ENCODE measurements around the gene ABCA12. TPM values are rescaled to one million over a fixed set of nuclear protein-coding genes. Genes with fewer than 3 reads are reported as not detected.

ABCA12 gene
- total RNA-seq, 1 experiment from 2014 or later = 0.11 TPM

- no peak overlapping the region for H3K4me3 ChIP-seq
- H3K4me1 ChIP-seq (replicated peaks) = no peaks in the 10 kb centered on the region
- H3K9me3 ChIP-seq (replicated peaks) = no peaks in the 10 kb centered on the region
- no peak overlapping the region for H3K27ac ChIP-seq
- DNase-seq (ENCODE audit: low read depth in 1 of 2, low spot score in 2 of 2) = no peak
- H3K27me3 ChIP-seq (replicated peaks) = 0 out of 2 replicates have a peak, but pooled peaks cover 3% of the 10 kb centered on the region
- no peaks in the 10 kb centered on the region for H3K36me3 ChIP-seq
Measured at GRCh38 chr2:215038421-215038820, 100.0 kb downstream of the ABCA12 start.

- Histone ChIP-seq H3K27me3 (replicated peaks) (0 out of 2 replicates have a peak, but pooled peaks cover 3% of the 10 kb centered on the region), H3K36me3 (no peaks in the 10 kb centered on the region), H3K9me3 (replicated peaks) (no peaks in the 10 kb centered on the region), H3K4me1 (replicated peaks) (no peaks in the 10 kb centered on the region), H3K4me3 (no peak overlapping the region), H3K27ac (no peak overlapping the region)
- no peak for DNase-seq (ENCODE audit: low read depth in 1 of 2, low spot score in 2 of 2)
Measured at GRCh38 chr2:215036314-215036713, 102.1 kb downstream of the ABCA12 start.

GRCh38 chr2:215034154-215034553 is 104.3 kb downstream of the ABCA12 start:
- H3K4me3 ChIP-seq = no peak overlapping the region
- no peak for DNase-seq (ENCODE audit: low read depth in 1 of 2, low spot score in 2 of 2)
- no peak overlapping the region for H3K27ac ChIP-seq
- no peaks in the 10 kb centered on the region for H3K9me3 ChIP-seq (replicated peaks)
- 0 out of 2 replicates have a peak, but pooled peaks cover 3% of the 10 kb centered on the region for H3K27me3 ChIP-seq (replicated peaks)
- H3K36me3 ChIP-seq = no peaks in the 10 kb centered on the region
- H3K4me1 ChIP-seq (replicated peaks) = no peaks in the 10 kb centered on the region

DNA sequence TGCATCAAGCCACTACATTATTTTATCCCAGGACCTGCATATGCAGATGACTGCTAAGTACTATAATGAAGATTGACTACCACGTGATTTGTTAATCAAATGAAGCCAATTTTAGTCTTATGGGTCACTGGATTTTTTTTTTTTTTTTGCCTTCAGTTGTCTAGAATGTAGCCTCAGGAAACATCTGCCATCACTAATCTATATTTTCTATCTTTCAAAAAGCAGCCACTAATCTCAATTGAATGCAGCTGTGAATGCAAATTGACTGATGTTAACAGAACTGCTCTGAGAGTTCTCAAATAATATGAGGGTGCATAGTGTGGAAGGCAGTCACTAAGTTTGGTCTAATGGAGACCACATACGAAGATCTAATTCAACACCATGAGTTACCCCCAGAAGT is 106.3 kb downstream of the ABCA12 start:
- no peak for DNase-seq (ENCODE audit: low read depth in 1 of 2, low spot score in 2 of 2)

GRCh38 chr2:215031321-215031720 is 107.1 kb downstream of the ABCA12 start:
- H3K4me1 ChIP-seq (replicated peaks) = no peaks in the 10 kb centered on the region
- no peaks in the 10 kb centered on the region for H3K27me3 ChIP-seq (replicated peaks)
- no peaks in the 10 kb centered on the region for H3K9me3 ChIP-seq (replicated peaks)
- no peak for DNase-seq (ENCODE audit: low read depth in 1 of 2, low spot score in 2 of 2)
- no peaks in the 10 kb centered on the region for H3K36me3 ChIP-seq
- H3K4me3 ChIP-seq = no peak overlapping the region
- H3K27ac ChIP-seq = no peak overlapping the region

More for the DNA sequence above, 106.3 kb downstream of the ABCA12 start:
- Histone ChIP-seq H3K36me3 (no peaks in the 10 kb centered on the region), H3K4me1 (replicated peaks) (no peaks in the 10 kb centered on the region), H3K27me3 (replicated peaks) (0 out of 2 replicates have a peak, but pooled peaks cover 2% of the 10 kb centered on the region), H3K4me3 (no peak overlapping the region), H3K9me3 (replicated peaks) (no peaks in the 10 kb centered on the region), H3K27ac (no peak overlapping the region)

GRCh38 chr2:215029936-215030335 is 108.5 kb downstream of the ABCA12 start:
- H3K9me3 ChIP-seq (replicated peaks) = no peaks in the 10 kb centered on the region
- H3K27ac ChIP-seq = no peak overlapping the region
- no peak for DNase-seq (ENCODE audit: low read depth in 1 of 2, low spot score in 2 of 2)
- no peaks in the 10 kb centered on the region for H3K4me1 ChIP-seq (replicated peaks)
- H3K36me3 ChIP-seq = no peaks in the 10 kb centered on the region
- H3K27me3 ChIP-seq (replicated peaks) = no peaks in the 10 kb centered on the region
- no peak overlapping the region for H3K4me3 ChIP-seq

DNA sequence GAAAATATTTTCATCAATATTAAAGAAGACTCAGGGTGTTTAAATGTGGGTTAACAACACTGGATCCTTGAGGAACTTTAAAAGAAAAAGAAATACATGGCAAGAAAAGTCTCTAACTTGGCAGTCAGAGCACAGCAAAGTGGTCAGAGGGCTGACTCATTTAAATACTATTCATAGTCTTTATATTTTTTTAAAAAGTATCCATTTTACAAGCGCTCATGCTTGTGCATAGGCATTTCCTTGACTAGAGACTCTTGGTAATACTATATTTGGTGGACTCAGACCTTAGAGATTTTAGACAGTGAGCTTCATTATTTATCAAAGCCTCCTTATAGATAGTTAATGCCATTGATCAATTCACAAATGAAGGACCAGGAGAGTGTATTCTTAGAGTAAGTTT is 110.2 kb downstream of the ABCA12 start:
- no peak for DNase-seq (ENCODE audit: low read depth in 1 of 2, low spot score in 2 of 2)
- Histone ChIP-seq H3K36me3 (no peaks in the 10 kb centered on the region), H3K27me3 (replicated peaks) (no peaks in the 10 kb centered on the region), H3K4me3 (no peak overlapping the region), H3K9me3 (replicated peaks) (no peaks in the 10 kb centered on the region), H3K27ac (no peak overlapping the region), H3K4me1 (replicated peaks) (no peaks in the 10 kb centered on the region)

DNA sequence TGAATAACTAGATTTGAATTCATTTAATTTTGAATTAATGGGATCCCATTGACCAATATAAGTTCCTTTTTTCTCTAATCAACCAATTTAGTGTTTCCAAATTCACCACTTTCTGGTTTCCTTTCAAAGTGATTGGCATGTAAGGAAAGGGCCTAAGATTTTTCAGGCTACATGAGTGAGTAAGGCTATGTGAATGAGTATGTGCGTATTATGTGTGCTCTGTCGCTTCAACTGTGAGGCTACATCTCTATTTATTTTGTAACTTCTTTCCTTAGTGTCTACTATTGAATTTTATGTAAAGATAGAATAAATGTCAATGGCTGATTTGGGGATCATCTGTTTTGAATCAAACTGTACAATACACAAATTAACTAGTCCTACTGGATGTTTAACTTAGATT is 110.6 kb downstream of the ABCA12 start:
- H3K27ac ChIP-seq = no peak overlapping the region

DNA sequence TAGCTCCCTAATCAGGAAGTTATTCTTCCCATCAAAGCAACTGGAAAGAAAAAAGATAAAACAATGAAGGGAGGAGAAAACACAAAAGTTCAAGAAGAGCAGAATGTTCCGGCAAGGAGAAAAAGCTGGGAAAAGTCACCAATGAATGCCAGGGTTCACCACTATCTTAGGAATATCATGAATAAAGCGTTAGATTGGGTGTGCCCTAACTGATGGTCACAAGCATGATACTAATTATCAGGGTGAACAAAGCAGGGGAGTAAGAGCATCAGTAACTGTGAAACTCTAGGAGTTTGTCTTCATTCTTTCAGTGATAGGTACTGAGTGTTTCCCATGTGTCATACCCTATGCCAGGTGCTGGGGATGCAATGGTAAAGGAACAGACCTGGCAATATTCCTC is 115.5 kb downstream of the ABCA12 start:
- Histone ChIP-seq H3K4me1 (replicated peaks) (peaks cover 4% of the 10 kb centered on the region; the same call in 1 of the 2 replicates), H3K36me3 (no peaks in the 10 kb centered on the region), H3K9me3 (replicated peaks) (no peaks in the 10 kb centered on the region), H3K27me3 (replicated peaks) (no peaks in the 10 kb centered on the region), H3K27ac (no peak overlapping the region), H3K4me3 (no peak overlapping the region)
- DNase-seq (ENCODE audit: low read depth in 1 of 2, low spot score in 2 of 2) = no peak

More for the DNA sequence above, 110.6 kb downstream of the ABCA12 start:
- DNase-seq (ENCODE audit: low read depth in 1 of 2, low spot score in 2 of 2) = no peak
- no peaks in the 10 kb centered on the region for H3K36me3 ChIP-seq
- H3K4me1 ChIP-seq (replicated peaks) = no peaks in the 10 kb centered on the region
- H3K9me3 ChIP-seq (replicated peaks) = no peaks in the 10 kb centered on the region
- no peaks in the 10 kb centered on the region for H3K27me3 ChIP-seq (replicated peaks)
- H3K4me3 ChIP-seq = no peak overlapping the region

GRCh38 chr2:215022418-215022817 is 116.0 kb downstream of the ABCA12 start:
- no peaks in the 10 kb centered on the region for H3K27me3 ChIP-seq (replicated peaks)
- no peak overlapping the region for H3K4me3 ChIP-seq
- H3K4me1 ChIP-seq (replicated peaks) = peaks cover 4% of the 10 kb centered on the region; the same call in 1 of the 2 replicates
- no peak overlapping the region for H3K27ac ChIP-seq
- no peaks in the 10 kb centered on the region for H3K36me3 ChIP-seq
- H3K9me3 ChIP-seq (replicated peaks) = no peaks in the 10 kb centered on the region
- DNase-seq (ENCODE audit: low read depth in 1 of 2, low spot score in 2 of 2) = no peak

DNA sequence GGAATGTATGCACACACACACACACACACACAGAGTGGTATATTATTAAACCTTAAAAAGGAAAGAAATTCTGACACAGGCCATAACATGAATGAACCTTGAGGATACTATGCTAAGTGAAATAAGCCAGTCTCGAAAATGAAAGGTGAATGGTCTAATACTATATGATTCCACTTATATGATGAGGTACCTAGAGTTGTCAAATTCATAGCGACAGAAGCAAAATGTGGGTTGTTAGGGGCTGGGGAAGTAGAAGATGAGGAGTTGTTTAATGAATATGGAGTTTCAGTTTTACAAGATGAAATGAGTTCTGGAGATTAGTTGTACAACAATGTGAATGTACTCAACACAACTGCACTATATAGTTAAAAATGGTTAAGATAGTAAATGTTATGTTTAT is 118.1 kb downstream of the ABCA12 start:
- no peaks in the 10 kb centered on the region for H3K27me3 ChIP-seq (replicated peaks)
- DNase-seq (ENCODE audit: low read depth in 1 of 2, low spot score in 2 of 2) = no peak
- H3K9me3 ChIP-seq (replicated peaks) = no peaks in the 10 kb centered on the region
- H3K4me1 ChIP-seq (replicated peaks) = peaks cover 4% of the 10 kb centered on the region; the same call in 1 of the 2 replicates
- no peaks in the 10 kb centered on the region for H3K36me3 ChIP-seq
- H3K4me3 ChIP-seq = no peak overlapping the region
- no peak overlapping the region for H3K27ac ChIP-seq

GRCh38 chr2:215019521-215020145 is 118.8 kb downstream of the ABCA12 start:
- H3K36me3 ChIP-seq = no peaks in the 10 kb centered on the region
- H3K27ac ChIP-seq = no peak overlapping the region
- H3K4me3 ChIP-seq = no peak overlapping the region
- H3K9me3 ChIP-seq (replicated peaks) = no peaks in the 10 kb centered on the region
- peaks cover 4% of the 10 kb centered on the region; the same call in 1 of the 2 replicates for H3K4me1 ChIP-seq (replicated peaks)
- no peaks in the 10 kb centered on the region for H3K27me3 ChIP-seq (replicated peaks)
- no peak for DNase-seq (ENCODE audit: low read depth in 1 of 2, low spot score in 2 of 2)

DNA sequence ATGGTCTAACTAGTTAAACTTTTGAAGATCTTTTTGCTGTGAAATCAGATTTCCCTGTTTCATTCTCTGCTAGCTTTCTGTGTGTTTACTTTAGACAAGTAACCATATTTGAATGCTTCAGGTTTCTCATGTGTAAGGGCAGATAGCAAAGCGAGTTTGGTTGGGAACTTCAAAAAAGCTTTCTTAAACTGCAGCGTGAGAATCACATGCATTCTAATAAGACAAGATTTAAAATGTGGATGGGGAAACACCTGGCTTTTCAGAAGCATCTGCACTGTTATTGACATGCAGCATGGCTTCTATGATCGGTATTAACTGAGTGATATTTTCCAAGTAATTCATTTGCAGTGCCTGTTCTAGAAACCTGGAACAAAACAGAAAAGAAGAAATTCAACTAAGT is 119.3 kb downstream of the ABCA12 start:
- no peaks in the 10 kb centered on the region for H3K9me3 ChIP-seq (replicated peaks)
- H3K4me1 ChIP-seq (replicated peaks) = peaks cover 4% of the 10 kb centered on the region; the same call in 1 of the 2 replicates
- no peak overlapping the region for H3K27ac ChIP-seq
- no peak for DNase-seq (ENCODE audit: low read depth in 1 of 2, low spot score in 2 of 2)
- no peaks in the 10 kb centered on the region for H3K27me3 ChIP-seq (replicated peaks)
- no peak overlapping the region for H3K4me3 ChIP-seq
- no peaks in the 10 kb centered on the region for H3K36me3 ChIP-seq

DNA sequence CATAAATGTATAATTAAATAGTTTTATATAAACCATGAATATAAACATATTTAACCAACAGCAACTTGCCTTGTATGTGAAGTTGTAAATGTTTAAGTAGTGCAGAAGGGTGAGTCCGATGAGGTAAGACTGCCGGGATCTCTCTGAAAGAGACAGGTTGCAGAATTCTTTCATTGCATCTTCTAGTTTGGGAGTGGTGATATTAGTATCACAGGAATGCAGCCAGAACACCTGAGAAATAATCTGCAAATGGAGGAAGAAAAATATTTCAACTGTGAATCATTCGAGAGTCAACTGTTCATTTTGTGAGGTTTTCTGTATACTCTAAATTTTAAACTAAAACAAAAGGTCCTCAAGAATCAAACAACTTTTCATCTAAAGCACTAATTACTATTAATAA is 123.0 kb downstream of the ABCA12 start:
- no peak overlapping the region for H3K27ac ChIP-seq
- H3K27me3 ChIP-seq (replicated peaks) = no peaks in the 10 kb centered on the region
- H3K36me3 ChIP-seq = no peaks in the 10 kb centered on the region
- H3K4me1 ChIP-seq (replicated peaks) = no peaks in the 10 kb centered on the region
- no peak overlapping the region for H3K4me3 ChIP-seq
- no peak for DNase-seq (ENCODE audit: low read depth in 1 of 2, low spot score in 2 of 2)
- no peaks in the 10 kb centered on the region for H3K9me3 ChIP-seq (replicated peaks)

- Histone ChIP-seq H3K4me1 (replicated peaks) (no peaks in the 10 kb centered on the region), H3K36me3 (no peaks in the 10 kb centered on the region), H3K9me3 (replicated peaks) (no peaks in the 10 kb centered on the region), H3K27ac (no peak overlapping the region), H3K4me3 (no peak overlapping the region), H3K27me3 (replicated peaks) (no peaks in the 10 kb centered on the region)
- no peak for DNase-seq (ENCODE audit: low read depth in 1 of 2, low spot score in 2 of 2)
Measured at GRCh38 chr2:215010390-215010789, 128.0 kb downstream of the ABCA12 start.
